ENCODE results near the gene RYR2.

The RYR2 gene

GRCh38 chr1:237650809-237651208 is 608.8 kb downstream of the RYR2 start:
- TF ChIP-seq CTCF (IDR thresholded peaks at IDR 0.05): no peak

GRCh38 chr1:237655778-237656177 is 613.8 kb downstream of the RYR2 start:
- no peak for TF ChIP-seq CTCF (IDR thresholded peaks at IDR 0.05)

GRCh38 chr1:237664348-237664747 is 622.4 kb downstream of the RYR2 start:
- TF ChIP-seq CTCF (IDR thresholded peaks at IDR 0.05): no peak

- no peak for TF ChIP-seq CTCF (IDR thresholded peaks at IDR 0.05)
Observed at GRCh38 chr1:237670302-237670701, 628.3 kb downstream of the RYR2 start.

- TF ChIP-seq CTCF (IDR thresholded peaks at IDR 0.05): no peak
Observed at GRCh38 chr1:237671262-237671661, 629.3 kb downstream of the RYR2 start.

- TF ChIP-seq CTCF (IDR thresholded peaks at IDR 0.05): no peak
Observed at GRCh38 chr1:237671935-237672334, 630.0 kb downstream of the RYR2 start.

- peak; percentile 90 for TF ChIP-seq CTCF (IDR thresholded peaks at IDR 0.05)
Observed at GRCh38 chr1:237672748-237673147, 630.8 kb downstream of the RYR2 start.

GRCh38 chr1:237673631-237674030 is 631.6 kb downstream of the RYR2 start:
- no peak for TF ChIP-seq CTCF (IDR thresholded peaks at IDR 0.05)
